DND-41 (cell line): ENCODE results near the gene CYTH4.

Source experiments
- EZH2 ChIP-seq: IDR thresholded peaks from 3 replicates; pipeline ENCODE4 v1.6.1; 2012; ENCODE audit warnings: borderline replicate concordance, low read depth, mild to moderate bottlenecking, moderate library complexity, low read length, inconsistent platforms; ENCODE audit not compliant: severe bottlenecking
- TF ChIP-seq, protein P1 (sequence below): IDR thresholded peaks from 2 replicates; pipeline ENCODE4 v1.5.1; 2012; ENCODE audit warnings: borderline replicate concordance, low read length, moderate library complexity, mild to moderate bottlenecking; ENCODE audit not compliant: poor library complexity, severe bottlenecking; ENCODE audit errors: extremely low read depth

DNA sequence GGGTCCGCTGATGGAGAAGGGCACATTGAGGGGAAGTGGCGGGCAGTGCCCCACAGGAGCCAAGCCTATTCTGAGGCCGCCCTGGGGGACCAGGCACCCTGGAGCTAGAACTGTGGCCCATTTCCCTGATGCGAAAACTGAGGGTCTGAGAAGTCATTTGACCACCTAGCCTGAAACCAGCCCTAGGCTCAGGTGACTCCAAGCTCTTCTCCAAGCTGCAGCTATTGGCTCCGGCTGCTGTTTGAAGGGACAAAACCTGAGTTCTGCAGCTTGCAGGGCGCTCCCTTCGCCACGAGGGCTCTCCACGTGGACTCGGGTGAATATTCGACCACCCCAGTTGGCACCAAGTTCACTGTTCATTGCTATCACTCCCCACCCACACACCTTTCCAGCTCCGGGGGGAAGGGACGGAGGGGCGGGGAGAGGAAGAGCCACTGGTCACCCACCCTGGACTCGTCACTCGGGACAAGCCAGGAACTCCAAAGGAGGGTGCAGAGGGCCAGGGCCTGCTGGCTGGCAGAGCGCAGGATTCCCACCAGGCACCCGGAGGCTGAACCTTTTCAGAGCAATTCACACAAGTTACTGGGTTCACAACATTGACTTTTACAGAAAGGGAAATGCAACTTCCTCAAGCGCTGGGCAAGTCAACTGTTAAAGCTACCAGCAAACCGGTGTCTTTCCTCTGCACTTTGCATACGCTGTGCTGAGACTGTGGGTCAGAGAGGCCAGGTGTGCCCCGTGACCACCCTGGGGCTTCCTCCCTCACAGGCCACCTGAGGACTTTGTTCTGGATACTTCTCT, 37.2 kb upstream of the CYTH4 start:
- TF ChIP-seq, protein P1, sequence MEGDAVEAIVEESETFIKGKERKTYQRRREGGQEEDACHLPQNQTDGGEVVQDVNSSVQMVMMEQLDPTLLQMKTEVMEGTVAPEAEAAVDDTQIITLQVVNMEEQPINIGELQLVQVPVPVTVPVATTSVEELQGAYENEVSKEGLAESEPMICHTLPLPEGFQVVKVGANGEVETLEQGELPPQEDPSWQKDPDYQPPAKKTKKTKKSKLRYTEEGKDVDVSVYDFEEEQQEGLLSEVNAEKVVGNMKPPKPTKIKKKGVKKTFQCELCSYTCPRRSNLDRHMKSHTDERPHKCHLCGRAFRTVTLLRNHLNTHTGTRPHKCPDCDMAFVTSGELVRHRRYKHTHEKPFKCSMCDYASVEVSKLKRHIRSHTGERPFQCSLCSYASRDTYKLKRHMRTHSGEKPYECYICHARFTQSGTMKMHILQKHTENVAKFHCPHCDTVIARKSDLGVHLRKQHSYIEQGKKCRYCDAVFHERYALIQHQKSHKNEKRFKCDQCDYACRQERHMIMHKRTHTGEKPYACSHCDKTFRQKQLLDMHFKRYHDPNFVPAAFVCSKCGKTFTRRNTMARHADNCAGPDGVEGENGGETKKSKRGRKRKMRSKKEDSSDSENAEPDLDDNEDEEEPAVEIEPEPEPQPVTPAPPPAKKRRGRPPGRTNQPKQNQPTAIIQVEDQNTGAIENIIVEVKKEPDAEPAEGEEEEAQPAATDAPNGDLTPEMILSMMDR: no peak
- no peak for TF ChIP-seq EZH2
